Gastrocnemius medialis (tissue), 4 donors: Measurements from ENCODE around the gene IMPDH1. TPM values are rescaled to one million over a fixed set of nuclear protein-coding genes. Genes with fewer than 3 reads are reported as not detected.

Experiments used
- ATAC-seq, 2 donors: fragments of 150-250 bp; one replicate each; pipeline ENCODE4 v1.9.1; 2016
- DNase-seq, 2 donors: peaks; one replicate each; pipeline ENCODE4 v3.0.0-alpha.2; 2019
- H3K27ac ChIP-seq, 4 donors: fragments of 200-600 bp; sonication (generic); 1 replicate in 1 of 4; 2 replicates in 3 of 4; pipeline ENCODE4 v1.5.1; 2016 to 2018; ENCODE audit warnings: mild to moderate bottlenecking in 2 of 4, moderate library complexity in 1 of 4
- H3K27me3 ChIP-seq, 3 donors: fragments of 200-600 bp; sonication (generic) in 2 of 3; 1 replicate in 1 of 3; 2 replicates in 2 of 3; pipeline versions ENCODE4 v1.5.1 to v1.6.0; 2016 to 2019; ENCODE audit warnings: mild to moderate bottlenecking in 1 of 3, moderate library complexity in 1 of 3
- H3K36me3 ChIP-seq, 2 donors: fragments of 200-600 bp; sonication (generic) in 1 of 2; one replicate each; pipeline ENCODE4 v1.5.1; 2017 to 2018
- H3K4me1 ChIP-seq, 2 donors: fragments of 200-600 bp; sonication (generic) in 1 of 2; one replicate each; pipeline ENCODE4 v1.5.1; 2016 to 2017; ENCODE audit warnings: mild to moderate bottlenecking in 2 of 2
- H3K4me3 ChIP-seq, 4 donors: fragments of 200-600 bp; sonication (generic) in 3 of 4; 1 replicate in 1 of 4; 2 replicates in 3 of 4; pipeline ENCODE4 v1.5.1; 2016 to 2019; ENCODE audit warnings: mild to moderate bottlenecking in 2 of 4
- H3K9me3 ChIP-seq, 3 donors: fragments of 200-600 bp; sonication (generic) in 2 of 3; 1 replicate in 1 of 3; 2 replicates in 2 of 3; pipeline ENCODE4 v1.5.1; 2016 to 2019
- POLR2A ChIP-seq, 2 donors: fragments of 450-650 bp; IDR thresholded peaks; one replicate each; pipeline ENCODE4 v1.6.1; 2017; ENCODE audit warnings: antibody characterized with exemption in 2 of 2, mild to moderate bottlenecking in 2 of 2, moderate library complexity in 2 of 2
- in situ Hi-C, 4 donors: fragments of 200-750 bp; cut with MboI; loops; one replicate each; pipeline versions ENCODE4 v1.15.0 to v1.8.0; 2017; ENCODE audit warnings: low sequenced_read_pairs in 4 of 4
- intact Hi-C: fragments of 100-400 bp; cut with DNase I; formaldehyde crosslinking; loops from one replicate; pipeline ENCODE4 v1.15.1; 2023; ENCODE audit warnings: low total_unique reads
- total RNA-seq, 4 donors: library from RNA; depleted of rRNA; stranded (reverse); fragments of >200 nt; gene quantifications; one replicate each; pipeline versions ENCODE4 v1.1.0 to v1.2.3, GENCODE V29; 2016
- TF ChIP-seq, protein P1 (sequence below), 5 experiments: fragments of 450-650 bp in 3 of 5; fragments of 200-600 bp in 2 of 5; sonication (generic) in 2 of 5; IDR thresholded peaks in 4 of 5; conservative IDR thresholded peaks in 1 of 5; 1 replicate in 4 of 5; 2 replicates in 1 of 5; pipeline ENCODE4 v1.5.1; 2016 to 2019; ENCODE audit warnings: antibody characterized with exemption in 5 of 5, mild to moderate bottlenecking in 3 of 5, moderate library complexity in 3 of 5

IMPDH1 gene
- total RNA-seq, 4 donors from 2014 or later: 4.0 to 7.1 (median 4.9) TPM

DNA sequence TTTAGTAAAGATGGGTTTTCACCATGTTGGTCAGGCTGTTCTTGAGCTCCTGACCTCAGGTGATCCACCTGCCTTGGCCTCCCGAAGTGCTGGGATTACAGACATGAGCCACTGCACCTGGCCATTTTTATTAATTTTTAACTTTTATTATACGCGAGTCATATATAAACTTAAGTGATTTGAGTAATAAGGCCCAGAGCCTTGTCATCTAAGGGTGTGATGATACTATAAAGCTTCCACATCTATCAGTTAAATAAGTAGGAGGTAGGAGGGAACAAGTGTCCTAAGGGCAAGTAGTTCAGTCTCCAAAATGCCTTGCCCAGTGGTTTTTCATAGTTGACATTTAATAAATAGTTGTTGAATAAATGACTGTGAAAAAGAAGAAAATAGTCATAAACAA lies 32.6 kb upstream of the IMPDH1 start:
- no peaks in the 10 kb centered on the region for H3K4me1 ChIP-seq
- H3K9me3 ChIP-seq: no peaks in the 10 kb centered on the region
- ATAC-seq (no peak), DNase-seq (no peak)
- H3K4me3 ChIP-seq: no peak overlapping the region
- intact Hi-C loops: no loop called here
- no peak for TF ChIP-seq POLR2A (IDR thresholded peaks at IDR 0.05)
- TF ChIP-seq, protein P1, sequence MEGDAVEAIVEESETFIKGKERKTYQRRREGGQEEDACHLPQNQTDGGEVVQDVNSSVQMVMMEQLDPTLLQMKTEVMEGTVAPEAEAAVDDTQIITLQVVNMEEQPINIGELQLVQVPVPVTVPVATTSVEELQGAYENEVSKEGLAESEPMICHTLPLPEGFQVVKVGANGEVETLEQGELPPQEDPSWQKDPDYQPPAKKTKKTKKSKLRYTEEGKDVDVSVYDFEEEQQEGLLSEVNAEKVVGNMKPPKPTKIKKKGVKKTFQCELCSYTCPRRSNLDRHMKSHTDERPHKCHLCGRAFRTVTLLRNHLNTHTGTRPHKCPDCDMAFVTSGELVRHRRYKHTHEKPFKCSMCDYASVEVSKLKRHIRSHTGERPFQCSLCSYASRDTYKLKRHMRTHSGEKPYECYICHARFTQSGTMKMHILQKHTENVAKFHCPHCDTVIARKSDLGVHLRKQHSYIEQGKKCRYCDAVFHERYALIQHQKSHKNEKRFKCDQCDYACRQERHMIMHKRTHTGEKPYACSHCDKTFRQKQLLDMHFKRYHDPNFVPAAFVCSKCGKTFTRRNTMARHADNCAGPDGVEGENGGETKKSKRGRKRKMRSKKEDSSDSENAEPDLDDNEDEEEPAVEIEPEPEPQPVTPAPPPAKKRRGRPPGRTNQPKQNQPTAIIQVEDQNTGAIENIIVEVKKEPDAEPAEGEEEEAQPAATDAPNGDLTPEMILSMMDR (IDR thresholded peaks at IDR 0.05 in 4 of 5, conservative IDR thresholded peaks at IDR 0.05 in 1 of 5): no peak
- H3K27ac ChIP-seq: no peak overlapping the region
- H3K27me3 ChIP-seq: no peaks in the 10 kb centered on the region
- in situ Hi-C loops: no loop called here
- H3K36me3 ChIP-seq: no peaks in the 10 kb centered on the region

DNA sequence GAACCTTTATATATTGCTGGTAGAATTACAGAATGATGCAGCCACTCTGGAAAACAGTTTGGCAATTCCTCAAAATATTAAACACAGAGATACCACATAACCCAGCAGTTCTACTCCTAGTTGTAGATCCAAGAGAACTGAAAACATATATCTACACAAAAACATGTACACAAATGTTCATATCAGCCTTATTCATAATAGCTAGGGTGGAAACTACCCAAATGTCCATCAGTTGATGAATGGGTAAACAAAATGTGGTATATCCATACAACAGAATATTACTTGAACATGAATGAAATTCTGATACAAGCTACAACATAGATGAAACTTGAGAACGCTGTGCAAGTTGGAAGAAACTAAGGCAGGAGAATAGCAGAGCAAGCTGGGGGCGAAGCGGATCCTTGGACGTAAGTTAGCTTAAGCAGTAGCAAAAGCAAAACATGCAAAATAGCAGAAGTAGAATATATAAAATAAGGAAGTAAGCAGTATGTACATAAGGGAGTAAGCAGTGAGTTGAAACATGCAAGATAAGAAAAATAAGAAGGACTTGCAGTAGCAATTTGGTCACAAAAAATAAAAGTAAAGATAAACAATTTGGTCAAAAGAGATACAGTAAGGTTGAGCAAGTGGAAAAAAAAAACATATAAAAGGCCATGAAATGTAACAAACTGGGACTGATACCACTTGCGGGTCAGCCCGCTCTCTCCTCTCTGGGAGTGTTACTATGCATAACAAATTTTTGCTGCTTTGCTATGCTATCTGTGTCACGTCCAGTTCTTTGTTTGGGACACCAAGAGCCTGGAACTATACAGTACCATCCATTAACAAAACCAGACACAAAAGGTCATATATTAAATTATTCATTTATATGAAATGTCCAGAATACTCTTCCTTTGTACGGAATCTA lies 27.9 kb upstream of the IMPDH1 start:
- Histone ChIP-seq H3K27ac (no peak overlapping the region), H3K4me3 (no peak overlapping the region), H3K27me3 (no peaks in the 10 kb centered on the region), H3K4me1 (no peaks in the 10 kb centered on the region), H3K9me3 (no peaks in the 10 kb centered on the region), H3K36me3 (no peaks in the 10 kb centered on the region)
- no peak for DNase-seq
- in situ Hi-C loops (no loop called here), intact Hi-C loops (no loop called here)
- ATAC-seq: no peak
- TF ChIP-seq, protein P1 (IDR thresholded peaks at IDR 0.05 in 4 of 5, conservative IDR thresholded peaks at IDR 0.05 in 1 of 5): no peak
- TF ChIP-seq POLR2A (IDR thresholded peaks at IDR 0.05): no peak

DNA sequence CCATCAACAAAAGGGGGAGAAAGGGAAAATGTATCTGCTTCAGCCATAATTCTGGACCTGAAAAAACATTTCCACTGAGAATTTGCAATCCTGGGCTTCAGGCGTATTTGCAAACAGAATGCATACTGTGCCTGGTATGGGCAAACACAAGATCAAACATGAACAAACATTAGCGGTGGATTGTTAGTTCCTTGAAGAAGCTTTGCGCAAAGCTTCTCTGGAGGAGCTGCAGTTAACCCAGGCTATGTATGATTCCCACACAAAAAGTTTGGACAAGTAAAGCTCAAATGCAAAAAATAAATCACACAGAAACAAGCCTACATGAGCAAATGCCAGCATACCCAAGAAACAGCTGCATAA lies 25.5 kb upstream of the IMPDH1 start:
- ATAC-seq (no peak), DNase-seq (no peak)
- H3K9me3 ChIP-seq: no peaks in the 10 kb centered on the region
- no peaks in the 10 kb centered on the region for H3K36me3 ChIP-seq
- intact Hi-C loops: no loop called here
- H3K27ac ChIP-seq: no peak overlapping the region
- H3K4me3 ChIP-seq: no peak overlapping the region
- TF ChIP-seq, protein P1 (IDR thresholded peaks at IDR 0.05 in 4 of 5, conservative IDR thresholded peaks at IDR 0.05 in 1 of 5): no peak
- no peak for TF ChIP-seq POLR2A (IDR thresholded peaks at IDR 0.05)
- H3K27me3 ChIP-seq: no peaks in the 10 kb centered on the region
- in situ Hi-C loops: no loop called here
- no peaks in the 10 kb centered on the region for H3K4me1 ChIP-seq

DNA sequence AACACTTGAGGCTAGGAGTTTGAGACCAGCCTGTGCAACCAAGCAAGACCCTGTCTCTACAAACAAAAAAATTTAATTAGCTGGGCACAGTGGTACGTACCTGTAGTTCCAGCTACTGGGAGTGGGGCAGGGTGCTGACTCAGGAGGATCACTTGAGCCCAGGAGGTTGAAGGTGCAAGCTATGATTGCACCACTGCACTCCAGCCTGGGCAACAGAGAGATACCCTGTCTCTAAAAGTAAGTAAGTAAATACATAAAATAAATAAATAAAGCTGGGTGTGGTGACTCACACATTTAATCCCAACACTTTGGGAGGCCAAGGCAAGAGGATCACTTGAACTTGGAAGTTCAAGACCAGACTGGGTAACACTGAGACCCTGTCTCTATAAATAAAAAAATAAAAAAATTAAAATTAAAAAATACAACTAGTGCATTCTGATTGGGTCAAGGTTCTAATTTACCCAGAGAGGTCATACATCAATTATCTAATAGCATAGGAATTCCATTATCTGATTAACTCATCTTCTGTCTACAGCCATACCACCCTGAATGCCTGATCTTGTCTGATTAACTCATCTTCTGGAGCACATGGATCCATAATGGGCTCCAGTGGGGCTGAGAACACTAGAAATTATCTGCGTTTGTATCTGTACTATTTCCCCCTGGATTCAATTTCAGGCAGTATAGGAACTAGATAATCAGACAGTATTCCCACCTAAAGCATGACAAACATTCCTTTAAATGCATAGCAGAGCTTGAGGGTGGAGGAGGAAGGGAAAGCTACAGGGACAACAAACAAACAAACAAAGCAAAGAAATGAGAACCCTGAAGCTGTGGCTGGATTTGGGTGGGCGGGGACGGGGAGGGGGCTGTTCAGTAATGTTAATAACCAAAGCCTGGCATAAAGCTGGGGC lies 24.9 kb upstream of the IMPDH1 start:
- DNase-seq: no peak
- no peak overlapping the region for H3K4me3 ChIP-seq
- ATAC-seq: no peak
- H3K9me3 ChIP-seq: no peaks in the 10 kb centered on the region
- no peaks in the 10 kb centered on the region for H3K36me3 ChIP-seq
- no peak overlapping the region for H3K27ac ChIP-seq
- no peaks in the 10 kb centered on the region for H3K27me3 ChIP-seq
- in situ Hi-C loops: no loop called here
- no peak for TF ChIP-seq POLR2A (IDR thresholded peaks at IDR 0.05)
- TF ChIP-seq, protein P1 (IDR thresholded peaks at IDR 0.05 in 4 of 5, conservative IDR thresholded peaks at IDR 0.05 in 1 of 5): no peak
- intact Hi-C loops: no loop called here
- H3K4me1 ChIP-seq: no peaks in the 10 kb centered on the region
